ENCODE measurements around the gene SCFD2. TPM values are rescaled to one million over a fixed set of nuclear protein-coding genes. Genes with fewer than 3 reads are reported as not detected.

SCFD2 gene
- total and polyA plus RNA-seq, 12 donors = 2.9 to 15.0 (median 9.7) TPM

GRCh38 chr4:53121264-53121865 is 244.5 kb downstream of the SCFD2 start:
- Histone ChIP-seq H3K27me3 (no peaks in the 10 kb centered on the region), H3K4me3 (no peak overlapping the region), H3K4me1 (peaks cover 0 to 44% (median 26%) of the 10 kb centered on the region in 9 donors), H3K36me3 (no peaks in the 10 kb centered on the region), H3K27ac (peak overlapping the region in 9 of 10 donors; percentile 1 to 71 (median 58)), H3K9me3 (no peaks in the 10 kb centered on the region)
- TF ChIP-seq CTCF (IDR thresholded peaks at IDR 0.05) = no peak
- DNase-seq (no peak), ATAC-seq (peak in 6 of 8 donors; percentile 35 to 68 (median 52))
- intact Hi-C loops (cut with DNase I) = no loop called here
- 79 to 89% methylated on average over 6 of the region's 6 CpGs for WGBS, 2 donors

DNA sequence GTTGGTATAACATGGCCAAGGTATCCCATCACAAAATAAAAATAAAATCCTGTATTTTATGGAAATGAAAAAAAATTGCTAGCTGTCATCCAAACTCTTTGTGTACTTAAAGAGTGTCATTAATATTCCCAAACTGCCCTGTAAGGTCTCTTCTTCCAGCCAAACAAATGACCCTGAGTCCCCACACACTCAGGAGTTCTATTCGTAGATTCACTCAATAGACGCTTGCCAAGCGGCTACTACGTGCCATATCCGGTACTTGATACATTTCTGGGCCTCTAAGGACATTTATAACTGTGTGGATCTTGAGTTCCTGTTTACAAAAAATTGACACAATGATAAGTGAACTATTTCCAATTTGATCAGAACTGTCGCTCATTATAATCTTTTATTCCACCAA is 245.1 kb downstream of the SCFD2 start:
- H3K4me3 ChIP-seq = no peak overlapping the region
- intact Hi-C loops (cut with DNase I) = no loop called here
- no peak for TF ChIP-seq CTCF (IDR thresholded peaks at IDR 0.05)
- no peak for DNase-seq
- peak overlapping the region in 9 of 10 donors; percentile 1 to 71 (median 58) for H3K27ac ChIP-seq
- H3K36me3 ChIP-seq = no peaks in the 10 kb centered on the region
- H3K27me3 ChIP-seq = no peaks in the 10 kb centered on the region
- WGBS, 2 donors = 48 to 61% methylated on average over 6 of the region's 6 CpGs
- peaks cover 0 to 44% (median 26%) of the 10 kb centered on the region in 9 donors for H3K4me1 ChIP-seq
- H3K9me3 ChIP-seq = no peaks in the 10 kb centered on the region
- ATAC-seq = peak in 6 of 8 donors; percentile 36 to 79 (median 56)

GRCh38 chr4:53119680-53120079 is 246.2 kb downstream of the SCFD2 start:
- Histone ChIP-seq H3K27me3 (no peaks in the 10 kb centered on the region), H3K27ac (peak overlapping the region in 4 of 10 donors; percentile 2 to 71 (median 67)), H3K4me3 (no peak overlapping the region), H3K36me3 (no peaks in the 10 kb centered on the region), H3K4me1 (peaks cover 0 to 44% (median 26%) of the 10 kb centered on the region in 9 donors), H3K9me3 (peaks cover 0 to 10% (median 0%) of the 10 kb centered on the region in 11 donors)
- peak; percentile 34 to 65 (median 48) for ATAC-seq
- no peak for DNase-seq
- TF ChIP-seq CTCF (IDR thresholded peaks at IDR 0.05) = no peak
- intact Hi-C loops (cut with DNase I) = no loop called here

- no peak for TF ChIP-seq CTCF (IDR thresholded peaks at IDR 0.05)
- DNase-seq (no peak), ATAC-seq (no peak)
- Histone ChIP-seq H3K4me3 (no peak overlapping the region), H3K27ac (no peak overlapping the region), H3K9me3 (peaks cover 0 to 10% (median 0%) of the 10 kb centered on the region in 11 donors), H3K27me3 (no peaks in the 10 kb centered on the region), H3K4me1 (peaks cover 0 to 51% (median 26%) of the 10 kb centered on the region in 9 donors), H3K36me3 (no peaks in the 10 kb centered on the region)
- intact Hi-C loops (cut with DNase I) = no loop called here
- WGBS, 2 donors = 56 to 57% methylated on average over 3 of the region's 3 CpGs
Observed at GRCh38 chr4:53118676-53119075, 247.2 kb downstream of the SCFD2 start.

Data from heart right ventricle (tissue), 16 donors.